Keratinocyte (primary cell): Measurements from ENCODE around the gene MYCBPAP. TPM values are rescaled to one million over a fixed set of nuclear protein-coding genes. Genes with fewer than 3 reads are reported as not detected.

ENCODE experiments used
- DNase-seq: peaks from one replicate; pipeline ENCODE4 v3.0.0-alpha.2; 2011; ENCODE audit warnings: low read depth, missing footprints, low spot score
- FAIRE-seq: peaks from 2 replicates; lab custom pipeline; 2011; peaks lifted over from hg19 to GRCh38; lab: Jason Lieb, UNC
- H2AFZ ChIP-seq: 2 replicates; pipeline ENCODE4 v1.6.0; 2012; ENCODE audit warnings: low read length, control low read depth, inconsistent platforms; ENCODE audit not compliant: control insufficient read depth
- H3K27ac ChIP-seq: 2 replicates; pipeline ENCODE4 v1.5.1; 2011; ENCODE audit warnings: low read length; ENCODE audit not compliant: control insufficient read depth, insufficient read depth
- H3K27me3 ChIP-seq: 3 replicates; pipeline ENCODE4 v1.6.0; 2011; ENCODE audit warnings: low read length; ENCODE audit not compliant: control insufficient read depth, insufficient read depth; ENCODE audit errors: extremely low read depth
- H3K36me3 ChIP-seq, 2 experiments: 2 replicates in 1 of 2; 3 replicates in 1 of 2; pipeline ENCODE4 v1.5.1; 2011; ENCODE audit warnings: low read length in 2 of 2, mild to moderate bottlenecking in 1 of 2; ENCODE audit not compliant: control insufficient read depth in 2 of 2, insufficient read depth in 2 of 2; ENCODE audit errors: extremely low read depth in 1 of 2
- H3K4me1 ChIP-seq: 3 replicates; pipeline ENCODE4 v1.5.1; 2011; ENCODE audit warnings: low read length; ENCODE audit not compliant: control insufficient read depth, insufficient read depth; ENCODE audit errors: extremely low read depth
- H3K4me2 ChIP-seq: 3 replicates; pipeline ENCODE4 v1.6.0; 2011; ENCODE audit warnings: low read depth, low read length; ENCODE audit not compliant: control insufficient read depth, insufficient read depth; ENCODE audit errors: extremely low read depth
- H3K4me3 ChIP-seq, 3 experiments: fragments of 200-600 bp in 1 of 3; sonication (generic) in 1 of 3; 2 replicates in 2 of 3; 3 replicates in 1 of 3; pipeline ENCODE4 v1.5.1; 2011 to 2016; ENCODE audit warnings: low read length in 3 of 3, mild to moderate bottlenecking in 3 of 3, control low read depth in 2 of 3, inconsistent platforms in 1 of 3, low read depth in 1 of 3, mixed read lengths in 1 of 3, mixed run types in 1 of 3, moderate library complexity in 1 of 3; ENCODE audit not compliant: control insufficient read depth in 2 of 3, insufficient read depth in 2 of 3; ENCODE audit errors: extremely low read depth in 1 of 3
- H3K79me2 ChIP-seq: 2 replicates; pipeline ENCODE4 v1.6.0; 2012; ENCODE audit warnings: low read length; ENCODE audit not compliant: control insufficient read depth, insufficient read depth
- H3K9ac ChIP-seq: 3 replicates; pipeline ENCODE4 v1.6.0; 2011; ENCODE audit warnings: low read length; ENCODE audit not compliant: control insufficient read depth, insufficient read depth; ENCODE audit errors: extremely low read depth
- H3K9me1 ChIP-seq: 3 replicates; pipeline ENCODE4 v1.6.0; 2011; ENCODE audit warnings: low read length; ENCODE audit not compliant: control insufficient read depth, insufficient read depth; ENCODE audit errors: extremely low read depth
- H3K9me3 ChIP-seq: 2 replicates; pipeline ENCODE4 v1.5.1; 2012; ENCODE audit warnings: low read depth, low read length; ENCODE audit not compliant: control insufficient read depth
- H4K20me1 ChIP-seq: 3 replicates; pipeline ENCODE4 v1.6.0; 2011; ENCODE audit warnings: low read length; ENCODE audit not compliant: control insufficient read depth, insufficient read depth; ENCODE audit errors: extremely low read depth
- CTCF ChIP-seq, 3 experiments: IDR thresholded peaks in 1 of 3; conservative IDR thresholded peaks in 1 of 3; optimal IDR thresholded peaks in 1 of 3; 2 replicates in 2 of 3; 3 replicates in 1 of 3; pipeline versions ENCODE3 to v1.5.1; 2011; ENCODE audit warnings: low read length in 3 of 3, mild to moderate bottlenecking in 3 of 3, moderate library complexity in 2 of 3, control low read depth in 1 of 3, inconsistent platforms in 1 of 3; ENCODE audit not compliant: insufficient read depth in 2 of 3; ENCODE audit errors: extremely low read depth in 1 of 3
- EZH2 ChIP-seq: IDR thresholded peaks from one replicate; pipeline ENCODE4 v1.6.1; 2012; ENCODE audit warnings: inconsistent platforms, mild to moderate bottlenecking, low read length, moderate library complexity
- dilution Hi-C: fragments of 300-500 bp; cut with MboI; formaldehyde crosslinking; loops from one replicate; pipeline ENCODE4 v1.7.0; 2020; ENCODE audit warnings: low sequenced_read_pairs; ENCODE audit not compliant: extremely low pct_ligation_motif_present
- polyA plus RNA-seq, 5 experiments: library from polyadenylated mRNA; depleted of rRNA in 3 of 5; stranded (reverse) in 3 of 5; stranded (forward) in 1 of 5; unstranded in 1 of 5; fragments of >200 nt; gene quantifications; 1 replicate in 1 of 5; 2 replicates in 3 of 5; 3 replicates in 1 of 5; pipeline versions ENCODE4 v1.2.1 to v1.2.3, GENCODE V29; 2011 to 2012; ENCODE audit warnings: missing spikeins in 2 of 5, low read depth in 1 of 5, low replicate concordance in 1 of 5

The MYCBPAP gene
- polyA plus RNA-seq, 1 donor (not counting 4 experiments of a cell fraction or from before 2014, with no cell fraction given): 9.5 TPM

GRCh38 chr17:50569592-50569991 is 61.4 kb downstream of the MYCBPAP start:
- peaks cover 1% of the 10 kb centered on the region for H3K4me1 ChIP-seq
- TF ChIP-seq CTCF (optimal IDR thresholded peaks at IDR 0.05 in 1 of 3, IDR thresholded peaks at IDR 0.05 in 1 of 3, conservative IDR thresholded peaks at IDR 0.05 in 1 of 3; ENCODE audit: extremely low read depth in 1 of 3, insufficient read depth in 2 of 3, low read length in 3 of 3) (no peak), EZH2 (no peak)

GRCh38 chr17:50570032-50570431 is 61.8 kb downstream of the MYCBPAP start:
- Histone ChIP-seq H3K4me1 (no peaks in the 10 kb centered on the region), H3K79me2 (no peaks in the 10 kb centered on the region), H3K9ac (no peak overlapping the region), H3K36me3 (no peaks in the 10 kb centered on the region), H3K27me3 (peaks cover 18% of the 10 kb centered on the region), H3K27ac (no peak overlapping the region), H3K9me3 (no peaks in the 10 kb centered on the region), H2AFZ (no peak overlapping the region), H3K9me1 (no peaks in the 10 kb centered on the region), H4K20me1 (no peaks in the 10 kb centered on the region), H3K4me3 (no peak overlapping the region), H3K4me2 (no peak overlapping the region)
- dilution Hi-C loops: no loop called here
- FAIRE-seq (no peak), DNase-seq (no peak)
- no peak for TF ChIP-seq EZH2
- TF ChIP-seq CTCF (optimal IDR thresholded peaks at IDR 0.05 in 1 of 3, IDR thresholded peaks at IDR 0.05 in 1 of 3, conservative IDR thresholded peaks at IDR 0.05 in 1 of 3; ENCODE audit: extremely low read depth in 1 of 3, insufficient read depth in 2 of 3, low read length in 3 of 3): no peak

More at GRCh38 chr17:50569592-50569991, 61.4 kb downstream of the MYCBPAP start:
- H3K27ac ChIP-seq: no peak overlapping the region
- no peaks in the 10 kb centered on the region for H3K9me1 ChIP-seq
- no peak for FAIRE-seq
- H3K4me3 ChIP-seq: no peak overlapping the region
- no peak overlapping the region for H2AFZ ChIP-seq
- no peak overlapping the region for H3K4me2 ChIP-seq
- no peaks in the 10 kb centered on the region for H4K20me1 ChIP-seq
- H3K9ac ChIP-seq: no peak overlapping the region
- no peak for DNase-seq
- dilution Hi-C loops: no loop called here
- H3K27me3 ChIP-seq: peaks cover 20% of the 10 kb centered on the region
- H3K36me3 ChIP-seq: no peaks in the 10 kb centered on the region
- no peaks in the 10 kb centered on the region for H3K9me3 ChIP-seq
- no peaks in the 10 kb centered on the region for H3K79me2 ChIP-seq
